Activated gamma-delta T cell (primary cell): Measurements from ENCODE around the gene MAML2.

Experiments used
- DNase-seq: peaks from one replicate; lab custom pipeline; 2025; lab: John Stamatoyannopoulos, UW
- total RNA-seq, 2 donors: gene quantifications; one replicate each; lab custom pipeline; 2026; lab: John Stamatoyannopoulos, UW

MAML2 gene
- 39.5 to 61.1 reads per million in 2 donors for total RNA-seq

GRCh38 chr11:96342961-96343711 is at the start of gene MAML2:
Gene MAML2 (minus strand): TSS chr11:96343195. CDS start chr11:96341895, 1,300 bp downstream.
- peak; percentile 62 for DNase-seq

- no peak for DNase-seq
These were observed 48.8 kb upstream of the MAML2 start for GRCh38 chr11:96391698-96392307.

GRCh38 chr11:96390488-96390792 is 47.4 kb upstream of the MAML2 start:
- DNase-seq: no peak

- DNase-seq: peak; percentile 90
These were observed 46.9 kb upstream of the MAML2 start, which contains the start of the genes CCDC82 and JRKL for GRCh38 chr11:96389720-96390487. Gene CCDC82 (minus strand): TSS chr11:96389912. CDS start chr11:96384747, 5,165 bp downstream. Gene JRKL (plus strand): TSS chr11:96390013. CDS start chr11:96390650, 637 bp downstream.

DNA sequence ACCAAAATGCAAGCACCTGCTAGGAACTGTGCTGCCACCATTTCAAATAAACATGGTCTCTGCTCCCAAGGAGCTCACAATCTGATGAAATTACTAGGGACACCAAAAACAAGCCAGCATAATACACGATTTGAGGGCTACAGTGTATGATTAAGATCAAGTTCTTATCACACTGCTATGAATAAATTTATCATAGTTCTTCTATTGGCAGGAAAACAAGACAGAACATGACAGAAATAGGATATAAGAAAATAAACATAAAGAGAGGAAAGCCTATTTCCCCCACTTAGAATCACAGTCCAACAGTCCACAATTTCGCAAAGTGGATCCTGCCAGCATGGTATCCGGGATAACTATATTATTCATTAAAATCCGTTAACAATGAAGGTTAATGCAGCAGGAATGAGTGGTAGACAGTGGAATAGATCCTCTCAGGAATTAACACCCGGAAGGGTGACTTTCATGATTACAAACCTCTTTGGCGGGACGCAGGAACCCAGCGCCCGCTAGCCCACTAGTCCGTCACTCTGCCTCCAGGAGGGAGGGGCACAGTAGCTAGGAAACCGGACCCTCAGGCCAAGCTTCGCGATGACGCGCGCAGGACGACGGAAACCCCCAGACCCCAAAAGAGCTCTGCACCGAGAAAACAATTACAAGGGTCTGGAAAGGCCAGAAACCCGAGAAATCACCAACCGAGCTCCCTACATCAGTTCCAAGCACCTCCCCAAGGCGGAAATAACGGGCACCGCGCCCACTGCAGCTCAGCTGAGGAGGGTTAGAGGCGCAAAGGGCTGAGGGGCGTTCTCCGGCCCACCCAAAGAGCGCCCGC is 46.1 kb upstream of the MAML2 start:
- DNase-seq: no peak

- no peak for DNase-seq
These were observed 42.2 kb upstream of the MAML2 start for GRCh38 chr11:96385187-96385586.

GRCh38 chr11:96384156-96384555 is 41.2 kb upstream of the MAML2 start:
- DNase-seq: no peak

DNA sequence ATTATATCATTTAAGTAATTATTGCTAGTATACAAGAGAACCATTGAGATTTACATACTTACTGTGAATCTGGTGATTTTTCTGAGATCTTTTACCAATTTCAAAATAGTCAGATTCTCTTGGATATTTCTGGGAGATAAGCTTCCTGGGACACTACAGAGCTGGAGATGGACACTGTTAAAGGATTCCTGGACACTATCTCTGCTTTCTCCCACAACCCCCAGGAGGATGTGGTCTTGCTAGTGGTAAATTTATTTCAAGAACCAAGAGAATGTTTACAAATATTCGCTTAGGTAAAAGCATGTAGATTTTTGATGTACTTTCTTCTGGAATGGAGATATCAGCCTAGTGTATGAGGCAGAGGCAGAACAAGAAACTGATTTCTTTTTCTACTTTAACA is 33.8 kb upstream of the MAML2 start:
- DNase-seq: no peak

GRCh38 chr11:96373826-96374225 is 30.8 kb upstream of the MAML2 start:
- no peak for DNase-seq

- no peak for DNase-seq
These were observed 24.3 kb upstream of the MAML2 start for GRCh38 chr11:96367342-96367741.

DNA sequence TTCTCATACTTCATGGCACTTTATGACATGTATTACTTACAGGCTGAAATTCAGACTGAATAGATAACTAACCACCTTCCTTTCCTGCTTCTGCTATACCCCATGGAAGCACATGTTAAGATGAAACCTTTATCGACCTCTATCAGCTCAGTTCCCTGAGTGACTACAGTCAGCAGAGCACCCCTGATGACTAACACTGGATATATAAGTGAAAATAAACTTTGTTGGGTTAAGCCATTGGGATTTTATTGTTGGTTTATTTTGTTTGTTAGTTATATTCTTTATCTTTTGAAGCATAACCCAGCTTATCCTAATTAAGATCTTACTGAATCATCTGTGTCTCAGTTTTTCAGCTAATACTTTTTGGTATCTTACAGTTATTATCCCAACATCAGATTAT is 23.0 kb upstream of the MAML2 start:
- DNase-seq: no peak

- DNase-seq: no peak
These were observed 22.5 kb upstream of the MAML2 start for GRCh38 chr11:96365493-96365892.

DNA sequence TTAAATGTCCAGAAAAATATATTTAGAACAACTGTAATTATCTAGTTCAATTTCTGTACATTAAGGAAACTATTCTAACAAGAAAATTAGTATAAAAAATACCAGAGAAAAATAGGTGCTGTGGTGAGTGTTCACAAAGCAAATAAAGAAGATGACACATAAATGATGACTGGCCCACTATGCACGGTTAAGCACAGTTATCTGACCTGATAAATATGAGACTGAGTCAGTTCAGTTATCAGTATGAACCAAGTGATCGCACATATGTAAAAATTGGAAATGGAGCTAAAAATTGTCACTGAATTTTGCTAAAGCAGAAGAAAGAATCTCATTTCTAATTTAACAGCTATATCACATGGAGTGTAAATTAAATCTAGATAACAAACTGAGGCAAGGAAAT is 18.8 kb upstream of the MAML2 start:
- no peak for DNase-seq

- no peak for DNase-seq
These were observed 15.3 kb upstream of the MAML2 start for GRCh38 chr11:96358321-96358720.

- DNase-seq: no peak
These were observed 14.8 kb upstream of the MAML2 start for GRCh38 chr11:96357794-96358193.

- no peak for DNase-seq
These were observed 13.9 kb upstream of the MAML2 start for GRCh38 chr11:96356848-96357247.

DNA sequence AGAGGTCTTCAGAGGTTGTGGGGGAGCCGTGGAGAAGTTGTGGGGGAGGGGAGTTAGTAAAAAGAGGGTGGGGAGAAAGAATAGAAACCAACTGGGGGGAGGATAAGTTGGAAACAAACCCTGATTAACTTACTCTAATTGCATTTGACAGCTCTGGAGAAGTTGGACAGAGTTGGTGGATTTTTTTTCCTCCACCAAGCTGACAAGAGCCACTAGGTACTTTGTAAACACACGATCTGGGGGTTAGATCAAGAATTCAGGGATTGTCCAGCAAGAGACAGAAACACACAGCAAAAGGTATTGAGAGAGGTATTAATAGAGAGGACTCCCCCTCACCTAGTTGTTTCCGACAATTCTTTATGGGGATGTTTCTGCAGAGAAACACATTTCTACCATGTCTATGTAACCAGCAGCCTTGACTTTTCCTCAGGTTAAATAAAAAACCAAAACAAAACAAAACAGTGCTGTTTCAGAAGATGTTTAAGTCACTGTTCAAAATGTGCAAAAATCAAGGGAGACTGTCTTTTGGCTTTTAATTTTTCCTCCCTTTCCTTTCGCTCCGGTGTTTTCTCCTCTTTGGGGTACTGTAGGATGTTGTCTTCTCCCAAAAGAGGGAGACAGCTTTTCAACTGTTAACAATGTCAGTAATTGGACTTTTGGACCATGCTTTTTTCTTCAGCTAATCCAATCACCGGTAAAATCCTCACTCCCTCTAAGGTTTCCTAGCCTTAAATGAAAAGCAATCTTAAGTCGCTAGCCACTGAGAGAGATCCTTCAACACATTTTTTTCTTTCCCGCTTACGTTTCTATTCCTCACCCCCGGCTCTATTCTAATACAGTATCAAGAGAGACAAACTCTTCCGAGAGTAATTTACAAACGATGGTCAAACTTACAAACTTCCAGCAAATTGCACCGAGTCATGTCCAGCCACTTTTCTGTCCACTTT is 708 bp downstream of the MAML2 start:
- DNase-seq: no peak

GRCh38 chr11:96341211-96342013 is 1.6 kb downstream of the MAML2 start:
- DNase-seq: peak; percentile 55

DNA sequence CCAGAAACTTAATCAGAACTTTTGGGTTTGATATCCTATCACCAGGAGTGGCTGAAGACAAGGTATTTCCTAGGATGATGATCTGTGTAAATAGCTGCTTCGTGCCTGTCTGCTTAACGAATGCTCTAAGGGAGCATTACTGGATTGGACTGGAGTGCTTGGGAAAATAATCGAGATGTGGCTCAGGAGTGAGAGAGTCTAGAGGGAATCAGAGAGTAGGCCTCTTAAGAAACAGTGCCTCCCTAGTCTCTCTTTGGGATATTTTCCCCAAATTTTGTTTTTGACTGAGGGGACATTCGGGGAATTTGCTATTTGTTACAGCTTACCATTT is 2.5 kb downstream of the MAML2 start:
- DNase-seq: no peak
